GM21737 (cell line): ENCODE results near the gene CMTM6.

Source experiments
- ATAC-seq: cut with Tn5 transposase; IDR thresholded peaks from one replicate; pipeline ENCODE4 v1.9.1; 2021; ENCODE audit warnings: mild to moderate bottlenecking, moderate library complexity; ENCODE audit not compliant: unreplicated experiment

CMTM6 gene

GRCh38 chr3:32450426-32450825 lies 52.2 kb downstream of the CMTM6 start:
- no peak for ATAC-seq

GRCh38 chr3:32449691-32450090 lies 53.0 kb downstream of the CMTM6 start:
- no peak for ATAC-seq

- no peak for ATAC-seq
These were observed 53.8 kb downstream of the CMTM6 start for GRCh38 chr3:32448686-32449474.

DNA sequence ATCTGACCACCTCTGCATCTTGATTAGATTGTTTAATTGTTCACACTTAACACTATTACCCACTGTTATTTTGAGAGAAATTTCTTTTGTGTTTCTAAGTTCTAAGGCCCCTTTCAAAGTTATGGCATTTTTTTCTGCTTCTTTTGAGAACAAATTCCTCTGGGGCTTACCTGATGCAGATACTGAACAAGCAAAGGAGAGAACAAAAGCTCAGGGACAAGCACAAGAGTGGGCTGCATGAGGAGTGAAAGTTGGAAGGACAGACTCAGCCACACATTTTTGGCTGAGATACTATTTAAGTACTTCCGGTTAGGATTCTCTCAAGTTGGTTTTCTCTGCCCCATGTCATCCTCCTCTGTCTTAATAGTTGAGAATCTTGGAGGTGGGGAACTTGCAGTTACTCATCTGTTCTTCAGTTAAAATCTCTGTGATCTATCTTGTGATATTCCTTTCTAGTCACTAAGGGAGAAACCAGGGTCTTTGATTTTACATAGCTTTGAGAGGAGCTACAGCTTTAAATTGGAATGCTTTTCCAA lies 54.7 kb downstream of the CMTM6 start:
- no peak for ATAC-seq

DNA sequence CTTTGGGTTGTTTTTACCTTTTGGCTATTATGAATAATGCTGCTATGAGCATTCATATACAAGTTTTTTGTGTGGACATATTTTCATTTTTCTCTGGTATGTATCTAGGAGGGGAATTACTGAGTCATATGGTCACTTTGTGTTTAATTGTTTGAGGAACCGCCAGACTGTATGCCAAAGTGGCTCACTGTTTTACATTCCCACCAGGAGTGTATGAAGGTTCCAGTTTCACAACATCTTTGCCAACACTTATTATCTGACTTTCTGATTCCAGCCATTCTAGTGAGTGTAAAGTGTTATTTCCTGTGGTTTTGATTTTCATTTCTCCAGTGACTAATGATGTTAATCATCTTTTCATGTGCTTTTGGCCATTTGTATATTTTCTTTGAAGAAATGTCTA lies 59.2 kb downstream of the CMTM6 start:
- no peak for ATAC-seq

GRCh38 chr3:32442766-32443165 lies 59.9 kb downstream of the CMTM6 start:
- no peak for ATAC-seq

GRCh38 chr3:32440611-32441350 lies 61.9 kb downstream of the CMTM6 start:
- ATAC-seq = no peak

- ATAC-seq = peak; percentile 7
These were observed 63.2 kb downstream of the CMTM6 start for GRCh38 chr3:32439421-32439820.

- peak; percentile 87 for ATAC-seq
These were observed 63.9 kb downstream of the CMTM6 start for GRCh38 chr3:32438596-32439344.

- no peak for ATAC-seq
These were observed 64.8 kb downstream of the CMTM6 start for GRCh38 chr3:32437896-32438295.

DNA sequence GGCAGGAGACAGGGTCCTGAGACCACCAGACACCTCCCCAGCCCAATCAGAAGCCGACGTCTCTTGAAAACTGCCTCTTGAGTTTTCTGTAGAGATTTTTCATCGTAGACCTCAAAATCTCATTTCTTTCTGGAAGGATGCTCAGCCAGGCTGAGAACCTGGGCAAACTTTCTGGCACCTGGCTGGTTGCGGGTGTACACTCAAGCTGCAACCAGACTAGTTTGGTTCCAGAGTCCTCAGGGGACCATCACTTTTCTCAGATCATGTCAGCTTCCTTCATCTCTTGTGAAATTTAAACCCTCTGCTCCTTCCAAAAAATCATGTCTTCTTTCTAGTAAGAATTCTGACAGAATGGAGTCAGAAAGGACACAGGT lies 65.8 kb downstream of the CMTM6 start:
- peak; percentile 34 for ATAC-seq

DNA sequence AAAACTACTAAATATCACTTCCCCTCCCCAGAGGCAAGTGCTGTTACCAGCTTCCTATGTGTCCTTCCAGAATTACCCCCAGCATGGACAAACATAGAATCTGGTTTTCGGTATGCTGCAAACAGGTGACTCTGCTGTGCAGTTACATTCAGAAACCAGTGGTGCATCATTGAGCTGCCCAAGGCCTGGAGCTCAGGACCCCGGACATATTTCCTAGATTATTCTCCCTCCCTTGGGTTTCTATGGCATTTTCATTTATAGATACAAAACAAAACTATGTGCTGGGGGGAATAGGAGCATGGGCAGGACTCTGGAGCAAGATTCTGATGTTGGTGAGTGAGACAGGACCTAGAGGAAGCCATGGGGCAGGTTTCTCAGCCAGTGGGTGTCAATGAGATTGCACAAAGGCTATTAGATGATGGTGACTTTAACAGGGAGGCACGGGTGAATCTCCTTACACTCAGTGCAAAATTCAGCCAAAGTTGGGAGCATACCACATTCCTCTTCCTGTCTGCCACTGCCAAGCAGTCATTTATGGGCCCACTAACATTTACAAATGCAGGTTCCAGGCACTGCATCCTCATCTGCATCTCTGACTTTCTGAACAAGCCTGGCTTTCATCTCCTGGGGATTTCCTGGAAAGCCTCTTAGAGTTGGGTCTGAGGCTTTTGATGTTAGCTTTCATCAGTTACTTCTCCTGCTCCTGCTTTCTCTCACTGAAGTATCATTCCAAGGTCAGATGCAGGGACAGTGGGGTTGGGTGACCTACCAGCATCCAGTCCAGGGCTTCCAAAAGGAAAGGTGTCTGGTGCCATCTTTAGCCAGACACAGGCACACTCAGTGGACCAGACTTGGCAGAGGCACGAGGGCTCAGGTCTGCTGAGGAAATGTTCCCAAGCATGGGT lies 66.5 kb downstream of the CMTM6 start:
- ATAC-seq = no peak

GRCh38 chr3:32434206-32434605 lies 68.4 kb downstream of the CMTM6 start:
- no peak for ATAC-seq

DNA sequence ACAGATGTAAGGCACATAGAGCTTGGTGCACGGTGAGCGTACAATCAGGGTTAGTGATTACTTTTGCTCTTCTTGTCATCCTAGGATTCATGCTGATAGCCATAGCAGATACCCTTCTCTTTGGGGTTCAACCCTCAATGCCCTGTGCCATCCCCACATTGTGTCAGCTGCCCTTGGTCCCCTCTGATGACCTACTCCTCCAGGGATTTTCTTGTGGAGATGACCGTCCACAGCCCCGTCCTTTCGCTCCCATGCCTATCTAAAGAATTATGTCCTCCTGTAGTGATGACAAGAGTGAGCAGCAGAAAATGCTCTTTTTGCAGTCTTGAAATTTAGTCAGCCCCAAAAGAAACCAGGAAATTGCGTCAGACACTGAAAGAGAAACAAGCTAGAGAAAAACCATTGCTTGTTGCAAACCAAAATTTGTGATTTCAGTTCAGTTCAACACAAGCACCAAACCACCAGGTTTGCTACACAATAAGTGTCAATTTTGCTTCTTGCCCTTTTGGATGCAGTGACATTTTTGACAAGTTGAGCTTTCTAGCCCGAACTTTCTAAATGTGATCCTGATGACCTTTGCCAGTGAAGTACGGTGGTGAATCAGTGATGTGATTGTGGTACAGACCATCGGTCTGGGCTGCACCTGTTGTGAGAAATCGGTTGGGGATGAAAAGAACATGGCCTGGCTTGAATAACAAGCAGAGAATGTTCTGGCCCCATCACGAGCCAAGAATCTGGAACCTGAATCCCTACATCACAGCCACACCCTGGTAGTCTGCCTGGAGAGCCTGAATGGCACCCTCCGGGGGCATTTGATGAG lies 69.7 kb downstream of the CMTM6 start:
- no peak for ATAC-seq

DNA sequence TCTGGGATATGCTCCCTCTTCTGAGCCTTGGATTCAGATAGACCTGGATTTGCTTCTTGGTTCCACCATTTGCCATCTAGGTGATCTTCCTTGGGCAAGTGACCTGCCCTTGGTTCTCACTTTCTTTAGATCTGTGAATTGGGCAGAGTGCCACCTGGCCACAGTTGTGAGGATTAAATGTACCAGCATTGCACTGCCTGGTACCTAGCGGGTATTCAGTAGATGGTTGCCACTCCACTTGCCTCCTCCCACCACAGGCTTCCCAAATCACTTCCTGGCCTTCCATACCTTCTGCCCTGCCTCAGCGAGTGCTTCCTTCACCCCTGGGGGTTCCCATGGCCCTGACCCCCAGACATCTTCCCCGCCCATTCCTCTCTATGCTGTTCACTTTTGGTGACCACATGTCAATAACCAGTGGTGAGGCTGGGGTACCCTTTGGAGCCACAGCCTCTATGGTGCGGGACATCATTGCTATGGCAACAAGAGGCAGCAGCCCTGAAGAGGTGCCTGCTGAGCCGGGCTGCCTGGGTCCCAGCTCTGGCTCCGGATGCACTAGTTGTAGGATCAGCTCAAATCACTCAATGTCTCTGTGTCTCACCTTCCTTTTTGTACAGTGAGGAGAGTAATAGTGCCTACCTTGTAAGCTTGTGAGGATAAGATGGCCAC lies 70.5 kb downstream of the CMTM6 start:
- no peak for ATAC-seq

- no peak for ATAC-seq
These were observed 71.2 kb downstream of the CMTM6 start for GRCh38 chr3:32431481-32431880.
